SK-N-SH (cell line): Measurements from ENCODE around the gene ARAP3. TPM values are rescaled to one million over a fixed set of nuclear protein-coding genes. Genes with fewer than 3 reads are reported as not detected.

ENCODE experiments used
- CTCF ChIA-PET: fragments of 300-600, 350-600 bp; formaldehyde crosslinking; extraction: SDS; loops from one replicate; lab custom pipeline; 2021; lab: Yijun Ruan, JAX
- POLR2A ChIA-PET: fragments of 350-600 bp; sonication (Branson Sonifier 250); formaldehyde crosslinking; extraction: SDS; loops from one replicate; lab custom pipeline; 2020; ENCODE audit warnings: antibody characterized with exemption, inconsistent platforms; lab: Yijun Ruan, JAX
- DNase-seq: peaks from one replicate; pipeline ENCODE4 v3.0.0; 2012
- H2AFZ ChIP-seq: fragments of 200-600 bp; sonication (generic); 2 replicates; pipeline ENCODE4 v1.8.1; 2016; ENCODE audit warnings: antibody characterized with exemption, mild to moderate bottlenecking, low read depth
- H3F3A ChIP-seq: fragments of 200-600 bp; sonication (generic); replicated peaks from 2 replicates; pipeline ENCODE3; 2016; ENCODE audit warnings: antibody characterized with exemption, mild to moderate bottlenecking; ENCODE audit not compliant: insufficient read depth
- H3K27ac ChIP-seq, 2 experiments: fragments of 200-500 bp in 1 of 2; fragments of 200-600 bp in 1 of 2; sonication (Bioruptor generic) in 1 of 2; sonication (generic), shearing (Covaris generic) in 1 of 2; 2 replicates each; pipeline versions ENCODE4 v1.5.1 to v1.6.1; 2014 to 2016; ENCODE audit warnings: low read depth in 2 of 2, inconsistent platforms in 1 of 2, low read length in 1 of 2, mild to moderate bottlenecking in 1 of 2, mixed read lengths in 1 of 2
- H3K27me3 ChIP-seq: fragments of 200-600 bp; sonication (generic), shearing (Covaris generic); 2 replicates; pipeline ENCODE4 v1.6.1; 2016; ENCODE audit warnings: mixed run types; ENCODE audit not compliant: insufficient read depth
- H3K36me3 ChIP-seq, 2 experiments: fragments of 200-500 bp in 1 of 2; fragments of 200-600 bp in 1 of 2; sonication (Bioruptor generic) in 1 of 2; sonication (generic) in 1 of 2; replicated peaks in 1 of 2; 2 replicates each; pipeline versions ENCODE3 to v1.5.1; 2014 to 2016; ENCODE audit warnings: low read length in 1 of 2, mild to moderate bottlenecking in 1 of 2; ENCODE audit not compliant: insufficient read depth in 2 of 2, control insufficient read depth in 1 of 2
- H3K4me1 ChIP-seq, 2 experiments: fragments of 200-500 bp in 1 of 2; fragments of 200-600 bp in 1 of 2; sonication (Bioruptor generic) in 1 of 2; sonication (generic), shearing (Covaris generic) in 1 of 2; 2 replicates each; pipeline versions ENCODE4 v1.5.1 to v1.6.1; 2014 to 2016; ENCODE audit warnings: low read depth in 1 of 2, low read length in 1 of 2, mixed run types in 1 of 2; ENCODE audit not compliant: insufficient read depth in 2 of 2, control insufficient read depth in 1 of 2
- H3K4me2 ChIP-seq: fragments of 200-600 bp; sonication (generic), shearing (Covaris generic); 2 replicates; pipeline ENCODE4 v1.6.1; 2017; ENCODE audit warnings: mixed run types
- H3K4me3 ChIP-seq, 2 experiments: fragments of 200-500 bp in 1 of 2; fragments of 200-600 bp in 1 of 2; sonication (Bioruptor generic) in 1 of 2; sonication (generic), shearing (Covaris generic) in 1 of 2; 2 replicates each; pipeline versions ENCODE4 v1.5.1 to v1.8.1; 2014 to 2016; ENCODE audit warnings: low read depth in 2 of 2, inconsistent platforms in 1 of 2, low read length in 1 of 2, mild to moderate bottlenecking in 1 of 2, mixed read lengths in 1 of 2, moderate library complexity in 1 of 2
- H3K79me2 ChIP-seq: fragments of 200-600 bp; sonication (generic); 2 replicates; pipeline ENCODE4 v1.8.1; 2017; ENCODE audit warnings: mild to moderate bottlenecking; ENCODE audit not compliant: insufficient read depth
- H3K9ac ChIP-seq: fragments of 200-600 bp; sonication (generic); 2 replicates; pipeline ENCODE4 v1.6.1; 2017; ENCODE audit warnings: mixed run types
- H3K9me2 ChIP-seq: fragments of 200-600 bp; sonication (generic); 2 replicates; pipeline ENCODE4 v1.6.1; 2017; ENCODE audit warnings: mixed run types
- H3K9me3 ChIP-seq: fragments of 200-600 bp; sonication (generic); 2 replicates; pipeline ENCODE4 v1.6.1; 2017; ENCODE audit warnings: mixed run types, mild to moderate bottlenecking, moderate library complexity
- H4K20me1 ChIP-seq: fragments of 200-600 bp; sonication (generic); 2 replicates; pipeline ENCODE4 v1.6.1; 2017; ENCODE audit warnings: mild to moderate bottlenecking, mixed run types; ENCODE audit not compliant: insufficient read depth
- CHD2 ChIP-seq: fragments of 150-350 bp; IDR thresholded peaks from 2 replicates; pipeline ENCODE4 v1.6.1; 2018; ENCODE audit warnings: low read length; ENCODE audit not compliant: partially characterized antibody
- CTCF ChIP-seq: fragments of 200-600 bp; sonication (generic); IDR thresholded peaks from 2 replicates; pipeline ENCODE4 v1.6.1; 2017; ENCODE audit warnings: antibody characterized with exemption, mild to moderate bottlenecking, moderate library complexity
- ELF1 ChIP-seq: IDR thresholded peaks from 2 replicates; pipeline ENCODE4 v1.4.0; 2012
- EP300 ChIP-seq, 2 experiments: IDR thresholded peaks; 2 replicates each; pipeline versions ENCODE4 v1.4.0 to v1.6.1; 2012; ENCODE audit warnings: borderline replicate concordance in 1 of 2, low read depth in 1 of 2, low read length in 1 of 2
- EZH2phosphoT487 ChIP-seq: fragments of 200-600 bp; sonication (generic); IDR thresholded peaks from 2 replicates; pipeline ENCODE4 v1.6.1; 2017; ENCODE audit warnings: low read depth, mixed run types, mild to moderate bottlenecking, antibody characterized with exemption, moderate library complexity, borderline replicate concordance
- FOSL2 ChIP-seq: IDR thresholded peaks from 2 replicates; pipeline ENCODE4 v1.4.0; 2012; ENCODE audit warnings: low read depth, mild to moderate bottlenecking, moderate library complexity, borderline replicate concordance
- FOXJ3 ChIP-seq: sonication (generic); formaldehyde crosslinking; IDR thresholded peaks from 2 replicates; pipeline ENCODE4 v1.5.1; 2020; ENCODE audit warnings: mild to moderate bottlenecking, missing genetic modification reagents
- FOXM1 ChIP-seq: IDR thresholded peaks from 2 replicates; pipeline ENCODE4 v1.4.0; 2012; ENCODE audit warnings: low read depth, mild to moderate bottlenecking
- GABPA ChIP-seq: IDR thresholded peaks from 2 replicates; pipeline ENCODE4 v1.4.0; 2012; ENCODE audit warnings: low read depth, mild to moderate bottlenecking
- MAX ChIP-seq: IDR thresholded peaks from 2 replicates; pipeline ENCODE4 v1.4.0; 2012; ENCODE audit warnings: low read depth
- MEF2A ChIP-seq: IDR thresholded peaks from 2 replicates; pipeline ENCODE4 v1.4.0; 2012; ENCODE audit warnings: low read depth, borderline replicate concordance
- NRF1 ChIP-seq: IDR thresholded peaks from 2 replicates; pipeline ENCODE4 v1.6.1; 2012; ENCODE audit warnings: low read depth, mild to moderate bottlenecking, low read length
- PBX3 ChIP-seq: IDR thresholded peaks from 2 replicates; pipeline ENCODE4; 2012
- RAD21 ChIP-seq: IDR thresholded peaks from 2 replicates; pipeline ENCODE4 v1.6.1; 2012; ENCODE audit warnings: mild to moderate bottlenecking, low read length
- RXRA ChIP-seq: IDR thresholded peaks from 2 replicates; pipeline ENCODE4 v1.4.0; 2012; ENCODE audit warnings: low read depth, mild to moderate bottlenecking, borderline replicate concordance
- SIN3A ChIP-seq: IDR thresholded peaks from 2 replicates; pipeline ENCODE4 v1.6.1; 2012; ENCODE audit warnings: low read depth, mild to moderate bottlenecking, low read length, moderate library complexity, borderline replicate concordance
- ZBTB33 ChIP-seq: IDR thresholded peaks from 2 replicates; pipeline ENCODE4 v1.4.0; 2012; ENCODE audit warnings: low read depth, borderline replicate concordance
- WGBS: methylation state at CpG from one replicate; pipeline ENCODE4 v1.1.6; 2017; ENCODE audit warnings: low lambda C conversion rate; 5-methylcytosine and 5-hydroxymethylcytosine counted together
- polyA plus RNA-seq, 3 experiments: library from polyadenylated mRNA; depleted of rRNA; stranded (reverse); fragments of >200 nt; gene quantifications; 2 replicates each; pipeline ENCODE4 v1.2.3, GENCODE V29; 2012

ARAP3 gene
- polyA plus RNA-seq, 1 of the 3 experiments (the other 2 are of a cell fraction) = 6.5 TPM

- H3F3A ChIP-seq = peaks cover 29% of the 10 kb centered on the region
- no peaks in the 10 kb centered on the region for H3K27me3 ChIP-seq
- POLR2A ChIA-PET = no interaction called here
- H3K9ac ChIP-seq = peak overlapping the region; percentile 92; the same call in 1 of the 2 replicates
- H4K20me1 ChIP-seq = no peaks in the 10 kb centered on the region; the same call in 1 of the 2 replicates
- peaks cover 59% of the 10 kb centered on the region for H3K79me2 ChIP-seq
- H3K4me3 ChIP-seq = peak overlapping the region; percentile 72 to 82
- peak overlapping the region; percentile 94 for H3K4me2 ChIP-seq
- no peak for DNase-seq
- WGBS = 56% methylated on average over 9 of the region's 9 CpGs
- H2AFZ ChIP-seq = peak overlapping the region; percentile 92; the same call in 1 of the 2 replicates
- H3K36me3 ChIP-seq = peaks cover 25 to 27% of the 10 kb centered on the region in 2 experiments
- CTCF ChIA-PET = interaction anchor here (1.2 to 14.8 kb wide), 5 partner anchors 8 to 51 kb away, joined by 4 to 280 read pairs (median 47); partner anchors contain the start of genes HDAC3 and RELL2
- H3K4me1 ChIP-seq = peaks cover 8 to 9% of the 10 kb centered on the region in 2 experiments; a peak in 2 of 4 replicates
- peak overlapping the region in 1 of 2 experiments; percentile 67; a peak in 3 of 4 replicates for H3K27ac ChIP-seq
- H3K9me2 ChIP-seq = no peaks in the 10 kb centered on the region
- no peaks in the 10 kb centered on the region for H3K9me3 ChIP-seq
- TF ChIP-seq EZH2phosphoT487 (no peak), RAD21 (no peak), MEF2A (no peak), NRF1 (no peak), GABPA (no peak), PBX3 (no peak), EP300 (IDR thresholded peaks at IDR 0.05; ENCODE audit: borderline replicate concordance in 1 of 2, low read depth in 1 of 2, low read length in 1 of 2) (no peak)
These were observed 64.4 kb downstream of the ARAP3 start for GRCh38 chr5:141617682-141618029.

GRCh38 chr5:141617128-141617527, 64.9 kb downstream of the ARAP3 start:
- peak overlapping the region in 1 of 2 experiments; percentile 67; a peak in 1 of 4 replicates for H3K27ac ChIP-seq
- peaks cover 29% of the 10 kb centered on the region for H3F3A ChIP-seq
- TF ChIP-seq ELF1 (no peak), FOXM1 (no peak), EP300 (IDR thresholded peaks at IDR 0.05; ENCODE audit: borderline replicate concordance in 1 of 2, low read depth in 1 of 2, low read length in 1 of 2) (no peak), MAX (no peak), ZBTB33 (no peak), SIN3A (no peak), FOSL2 (no peak), RXRA (no peak), GABPA (no peak), CTCF (no peak), FOXJ3 (CRISPR knock-in tag) (no peak), CHD2 (no peak)
- no peak overlapping the region for H2AFZ ChIP-seq
- peak overlapping the region; percentile 94 for H3K4me2 ChIP-seq
- no peaks in the 10 kb centered on the region; the same call in 1 of the 2 replicates for H4K20me1 ChIP-seq
- no peak for DNase-seq
- H3K9me2 ChIP-seq = no peaks in the 10 kb centered on the region
- peaks cover 22 to 30% of the 10 kb centered on the region in 2 experiments for H3K36me3 ChIP-seq
- H3K27me3 ChIP-seq = no peaks in the 10 kb centered on the region
- POLR2A ChIA-PET = no interaction called here
- H3K4me1 ChIP-seq = peaks cover 8 to 9% of the 10 kb centered on the region in 2 experiments; a peak in 2 of 4 replicates
- H3K9me3 ChIP-seq = no peaks in the 10 kb centered on the region
- no peak overlapping the region; the same call in 1 of the 2 replicates for H3K9ac ChIP-seq
- CTCF ChIA-PET = interaction anchor here (0.6 to 14.8 kb wide), 6 partner anchors 9 to 776 kb away, joined by 3 to 280 read pairs (median 26); partner anchors contain the start of genes HDAC3, PCDHA8 and RELL2
- no peak overlapping the region; a peak in 1 of 4 replicates for H3K4me3 ChIP-seq
- 77% methylated on average over 2 of the region's 2 CpGs for WGBS
- H3K79me2 ChIP-seq = peaks cover 64% of the 10 kb centered on the region
